ENCODE measurements around the gene TIMM23B. TPM values are rescaled to one million over a fixed set of nuclear protein-coding genes. Genes with fewer than 3 reads are reported as not detected.
"Not testable (repeated sequence)": the region's sequence is repeated elsewhere in the genome, so short reads cannot be mapped to it uniquely, and the experiment has no call there.

The TIMM23B gene, protein sequence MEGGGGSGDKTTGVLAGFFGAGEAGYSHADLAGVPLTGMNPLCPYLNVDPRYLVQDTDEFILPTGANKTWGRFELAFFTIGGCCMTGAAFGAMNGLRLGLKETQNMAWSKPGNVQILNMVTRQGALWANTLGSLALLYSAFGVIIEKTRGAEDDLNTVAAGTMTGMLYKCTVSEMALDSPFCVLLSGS
- total RNA-seq (19.4 TPM), polyA plus RNA-seq (ENCODE audit: insufficient read depth, low read depth, low replicate concordance) (4.1 TPM)
- long read RNA-seq, donor 1, partial matches to known transcripts: 0 of 1 reads
- long read RNA-seq, donor 1, other reads (novel, unspliced or antisense): 0 of 1 reads
- long read RNA-seq, donor 2: 0 reads
- long read RNA-seq, donor 3, partial matches to known transcripts: 0 of 1 reads
- long read RNA-seq, donor 3, other reads (novel, unspliced or antisense): 0 of 1 reads
- long read RNA-seq, donor 4, partial matches to known transcripts: 0 of 2 reads
- long read RNA-seq, donor 4, other reads (novel, unspliced or antisense): 0 of 2 reads
- long read RNA-seq, donor 5, partial matches to known transcripts: 0 of 1 reads
- long read RNA-seq, donor 5, other reads (novel, unspliced or antisense): 0 of 1 reads
- long read RNA-seq, donor 6, partial matches to known transcripts: 0 of 1 reads
- long read RNA-seq, donor 6, other reads (novel, unspliced or antisense): 0 of 1 reads
- long read RNA-seq, donor 7, partial matches to known transcripts: 2 of 5 reads
- long read RNA-seq, donor 7, other reads (novel, unspliced or antisense): 3 of 5 reads
- long read RNA-seq, donor 8, partial matches to known transcripts: 0 of 1 reads
- long read RNA-seq, donor 8, other reads (novel, unspliced or antisense): 0 of 1 reads
- long read RNA-seq, donor 9, partial matches to known transcripts: 0 of 2 reads
- long read RNA-seq, donor 9, other reads (novel, unspliced or antisense): 0 of 2 reads
- long read RNA-seq, donor 10, partial matches to known transcripts: 0 of 3 reads
- long read RNA-seq, donor 10, other reads (novel, unspliced or antisense): 0 of 3 reads

DNA sequence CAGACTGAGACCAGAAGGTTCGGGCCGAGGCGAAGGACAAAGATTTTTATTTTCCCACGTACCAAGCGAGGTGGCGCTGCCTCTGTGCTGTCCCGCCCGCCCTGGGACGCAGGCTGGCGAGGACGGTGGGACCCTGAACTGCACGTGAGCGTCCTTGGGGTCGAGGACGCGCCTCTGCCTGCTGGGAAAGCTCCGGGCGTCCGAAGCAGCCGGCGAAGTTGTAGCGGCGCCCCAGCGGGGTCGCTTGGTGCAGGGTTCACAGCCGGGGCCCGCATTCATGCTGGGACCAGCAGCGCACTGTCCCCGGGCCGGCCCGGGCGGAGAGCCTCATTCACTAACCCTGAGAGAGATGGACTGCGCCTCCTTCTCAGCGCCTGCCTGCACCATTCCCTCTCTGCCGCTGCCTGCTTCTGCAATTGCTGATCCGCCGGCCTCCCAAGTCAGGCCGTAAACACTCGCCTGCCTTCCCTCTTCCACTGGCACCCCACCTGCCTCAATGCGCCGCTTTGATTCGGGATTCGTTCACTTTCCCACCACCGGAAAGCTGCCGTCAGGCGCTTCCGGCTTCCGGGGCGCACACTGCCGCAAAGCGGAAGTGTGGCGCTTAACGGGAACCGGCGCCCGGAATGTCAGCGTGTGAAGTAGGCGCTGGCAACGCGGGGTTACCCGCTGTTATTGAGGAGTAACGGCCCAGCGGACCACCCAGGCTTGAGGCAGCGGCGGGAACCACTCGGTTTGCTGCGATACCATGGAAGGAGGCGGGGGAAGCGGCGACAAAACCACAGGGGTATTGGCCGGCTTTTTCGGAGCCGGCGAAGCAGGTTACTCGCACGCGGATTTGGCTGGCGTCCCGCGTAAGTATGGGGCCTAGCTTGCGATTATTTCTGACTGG lies at the start of gene TIMM23B, which contains the start of gene PARG:
Gene TIMM23B, plus strand, starts transcription at position 607 of the 892 bp plus-strand sequence. Its CDS starts 142 bp downstream, at position 749.
Gene PARG, minus strand, starts transcription at position 581 of the 892 bp plus-strand sequence. Its CDS starts 302 bp downstream, at position 279.
- H3K4me1 ChIP-seq (ENCODE audit: control insufficient read depth in 2 of 3, insufficient read depth in 2 of 3, low read depth in 1 of 3, low read length in 3 of 3); H3K36me3 ChIP-seq (ENCODE audit: control insufficient read depth in 2 of 3, insufficient read depth in 3 of 3, low read length in 3 of 3); H3K27me3 ChIP-seq (ENCODE audit: control insufficient read depth, insufficient read depth, low read length); H3K9me3 ChIP-seq (ENCODE audit: control insufficient read depth in 2 of 3, insufficient read depth in 1 of 3, low read length in 3 of 3); FAIRE-seq; intact Hi-C loops (cut with DNase I): not testable (repeated sequence)
- Histone ChIP-seq H3K27ac (ENCODE audit: low read depth in 2 of 2, low read length in 2 of 2) (peak within 1 kb of the TSS in 1 of 2 donors; percentile 3), H3K4me3 (ENCODE audit: low read length in 3 of 3) (peak within 1 kb of the TSS; percentile 79 to 87 (median 81)), H3K9ac (ENCODE audit: low read length in 3 of 3) (peak within 1 kb of the TSS; percentile 66 to 78 (median 72))
- peak; percentile 77 to 94 (median 92) for DNase-seq

DNA sequence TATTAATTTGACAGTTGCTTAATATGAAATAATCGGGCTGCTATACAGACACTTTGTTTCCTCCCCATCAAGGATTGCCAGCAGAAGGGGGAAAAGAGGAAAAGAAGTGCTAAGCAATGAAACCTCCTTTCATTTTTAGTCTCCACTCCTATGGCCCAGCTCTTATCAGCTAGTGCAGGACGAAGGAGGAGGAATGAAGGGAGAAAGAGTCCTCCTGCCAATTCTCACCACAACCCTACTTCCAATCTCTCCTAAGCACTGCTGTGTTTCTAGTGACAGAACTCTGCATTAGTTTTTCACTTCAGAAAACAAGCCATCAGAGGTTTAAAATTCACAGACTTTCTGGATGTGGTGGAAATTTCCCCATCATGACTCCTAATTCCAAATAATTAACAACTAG lies 41.9 kb upstream of the TIMM23B start:
- H3K27ac ChIP-seq (ENCODE audit: low read depth in 2 of 2, low read length in 2 of 2); H3K4me3 ChIP-seq (ENCODE audit: low read length in 3 of 3); DNase-seq; FAIRE-seq; H3K9ac ChIP-seq (ENCODE audit: low read length in 3 of 3); H3K4me1 ChIP-seq (ENCODE audit: control insufficient read depth in 2 of 3, insufficient read depth in 2 of 3, low read depth in 1 of 3, low read length in 3 of 3); H3K9me3 ChIP-seq (ENCODE audit: control insufficient read depth in 2 of 3, insufficient read depth in 1 of 3, low read length in 3 of 3); H3K27me3 ChIP-seq (ENCODE audit: control insufficient read depth, insufficient read depth, low read length); H3K36me3 ChIP-seq (ENCODE audit: control insufficient read depth in 2 of 3, insufficient read depth in 3 of 3, low read length in 3 of 3); intact Hi-C loops (cut with DNase I): not testable (repeated sequence)

DNA sequence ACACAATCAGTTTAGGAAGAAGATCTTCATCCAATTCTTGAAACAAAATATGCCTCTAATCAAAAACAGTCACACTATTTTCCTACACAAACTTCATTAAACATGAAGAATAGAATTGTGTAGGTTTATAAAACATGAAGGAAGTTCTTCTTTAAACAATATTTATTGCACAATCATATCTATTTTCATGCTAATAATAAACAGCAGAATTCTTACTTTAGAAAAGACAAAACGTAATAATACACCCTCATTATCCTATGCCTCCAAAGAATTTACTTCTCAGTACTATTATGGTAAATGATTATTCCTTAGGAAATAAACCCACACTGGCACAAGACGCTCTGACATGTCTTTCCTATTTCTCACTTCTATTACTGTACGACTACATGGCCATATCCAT lies 41.4 kb upstream of the TIMM23B start:
- DNase-seq; H3K9ac ChIP-seq (ENCODE audit: low read length in 3 of 3); FAIRE-seq; H3K4me1 ChIP-seq (ENCODE audit: control insufficient read depth in 2 of 3, insufficient read depth in 2 of 3, low read depth in 1 of 3, low read length in 3 of 3); H3K4me3 ChIP-seq (ENCODE audit: low read length in 3 of 3); H3K36me3 ChIP-seq (ENCODE audit: control insufficient read depth in 2 of 3, insufficient read depth in 3 of 3, low read length in 3 of 3); H3K9me3 ChIP-seq (ENCODE audit: control insufficient read depth in 2 of 3, insufficient read depth in 1 of 3, low read length in 3 of 3); H3K27ac ChIP-seq (ENCODE audit: low read depth in 2 of 2, low read length in 2 of 2); intact Hi-C loops (cut with DNase I); H3K27me3 ChIP-seq (ENCODE audit: control insufficient read depth, insufficient read depth, low read length): not testable (repeated sequence)

DNA sequence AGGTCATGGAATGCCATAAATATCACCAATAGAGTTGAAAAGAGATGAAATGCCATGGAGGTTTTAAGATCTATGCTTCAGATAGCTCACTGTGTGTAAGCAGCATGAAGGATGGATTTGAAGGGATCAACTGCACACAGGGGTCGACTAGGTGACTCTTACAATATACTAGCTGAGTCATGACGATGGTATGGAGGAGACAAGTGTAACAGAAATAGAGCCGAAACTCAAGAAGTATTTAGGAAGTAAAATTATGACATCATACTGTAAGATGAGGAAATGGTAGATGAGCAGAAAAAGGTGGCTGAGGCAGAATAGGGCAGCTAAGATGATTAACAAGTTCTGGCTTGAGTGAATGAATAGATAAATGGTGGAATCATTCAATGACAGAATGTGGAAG lies 38.0 kb upstream of the TIMM23B start:
- FAIRE-seq: not testable (repeated sequence)

DNA sequence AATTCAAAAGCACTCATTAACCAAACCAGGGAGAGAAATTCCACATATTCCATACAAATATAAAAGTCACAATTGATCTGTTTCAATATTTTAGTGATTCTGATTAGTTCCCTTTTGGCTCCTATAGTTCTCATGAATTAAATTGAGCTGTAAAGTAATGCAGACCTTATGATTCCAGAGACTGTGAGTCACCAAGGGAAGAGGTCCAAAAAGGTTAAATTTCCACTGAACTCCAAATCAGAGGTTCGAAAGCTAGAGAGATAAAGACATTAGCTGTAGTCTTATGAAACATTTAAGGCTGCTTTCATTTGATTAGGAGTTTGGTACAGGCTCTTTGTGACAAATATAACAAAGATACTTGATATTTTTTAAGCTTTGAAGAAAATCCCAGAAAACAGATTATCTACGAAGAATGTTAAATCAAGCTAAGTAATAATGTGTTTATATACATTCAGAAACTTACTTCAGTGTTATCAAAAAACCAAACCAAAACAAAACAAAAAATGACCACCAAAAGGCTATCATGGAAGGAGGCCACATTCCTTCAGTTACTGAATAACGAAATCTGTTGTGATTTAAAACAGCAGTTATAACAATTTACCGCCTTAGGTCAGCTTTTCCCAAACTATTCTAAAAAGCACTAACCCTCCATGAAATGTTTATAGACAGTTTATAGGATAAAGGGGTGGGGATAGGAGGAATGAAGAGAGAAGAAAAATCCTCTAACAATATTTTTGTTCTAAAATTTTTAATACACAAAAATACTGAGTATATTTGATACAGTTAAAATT lies 33.4 kb upstream of the TIMM23B start:
- FAIRE-seq: not testable (repeated sequence)

More for the DNA sequence above, 38.0 kb upstream of the TIMM23B start:
- H3K27me3 ChIP-seq (ENCODE audit: control insufficient read depth, insufficient read depth, low read length); H3K9ac ChIP-seq (ENCODE audit: low read length in 3 of 3); H3K4me3 ChIP-seq (ENCODE audit: low read length in 3 of 3); intact Hi-C loops (cut with DNase I); H3K9me3 ChIP-seq (ENCODE audit: control insufficient read depth in 2 of 3, insufficient read depth in 1 of 3, low read length in 3 of 3); H3K27ac ChIP-seq (ENCODE audit: low read depth in 2 of 2, low read length in 2 of 2); DNase-seq; H3K4me1 ChIP-seq (ENCODE audit: control insufficient read depth in 2 of 3, insufficient read depth in 2 of 3, low read depth in 1 of 3, low read length in 3 of 3); H3K36me3 ChIP-seq (ENCODE audit: control insufficient read depth in 2 of 3, insufficient read depth in 3 of 3, low read length in 3 of 3): not testable (repeated sequence)

GRCh38 chr10:49910295-49910694 lies 31.6 kb upstream of the TIMM23B start:
- H3K9ac ChIP-seq (ENCODE audit: low read length in 3 of 3); H3K9me3 ChIP-seq (ENCODE audit: control insufficient read depth in 2 of 3, insufficient read depth in 1 of 3, low read length in 3 of 3); H3K27me3 ChIP-seq (ENCODE audit: control insufficient read depth, insufficient read depth, low read length); H3K36me3 ChIP-seq (ENCODE audit: control insufficient read depth in 2 of 3, insufficient read depth in 3 of 3, low read length in 3 of 3); H3K4me1 ChIP-seq (ENCODE audit: control insufficient read depth in 2 of 3, insufficient read depth in 2 of 3, low read depth in 1 of 3, low read length in 3 of 3); FAIRE-seq; DNase-seq; H3K27ac ChIP-seq (ENCODE audit: low read depth in 2 of 2, low read length in 2 of 2); H3K4me3 ChIP-seq (ENCODE audit: low read length in 3 of 3); intact Hi-C loops (cut with DNase I): not testable (repeated sequence)

More for the DNA sequence above, 33.4 kb upstream of the TIMM23B start:
- DNase-seq: peak in 1 of 5 donors; percentile 13
- H3K4me1 ChIP-seq (ENCODE audit: control insufficient read depth in 2 of 3, insufficient read depth in 2 of 3, low read depth in 1 of 3, low read length in 3 of 3); H3K27me3 ChIP-seq (ENCODE audit: control insufficient read depth, insufficient read depth, low read length); H3K9me3 ChIP-seq (ENCODE audit: control insufficient read depth in 2 of 3, insufficient read depth in 1 of 3, low read length in 3 of 3); H3K27ac ChIP-seq (ENCODE audit: low read depth in 2 of 2, low read length in 2 of 2); H3K4me3 ChIP-seq (ENCODE audit: low read length in 3 of 3); H3K36me3 ChIP-seq (ENCODE audit: control insufficient read depth in 2 of 3, insufficient read depth in 3 of 3, low read length in 3 of 3); H3K9ac ChIP-seq (ENCODE audit: low read length in 3 of 3); intact Hi-C loops (cut with DNase I): not testable (repeated sequence)

DNA sequence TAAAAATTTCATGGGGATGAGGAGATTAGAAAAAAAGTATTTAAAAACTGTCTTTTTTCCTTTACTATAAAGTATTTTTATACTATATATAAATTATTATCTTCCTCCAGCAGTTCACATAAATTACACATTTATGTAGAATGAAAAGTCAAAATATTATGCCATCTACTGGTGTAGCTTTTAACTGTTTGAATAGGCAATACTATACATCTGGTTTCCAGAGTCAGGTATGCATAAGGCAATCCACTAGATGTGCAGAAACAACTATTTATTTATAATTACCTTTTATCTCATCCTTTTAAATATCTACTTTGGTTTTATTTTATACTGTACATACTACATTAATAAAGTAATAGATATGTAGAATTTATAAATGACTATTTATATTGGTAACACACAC lies 25.4 kb upstream of the TIMM23B start:
- H3K27me3 ChIP-seq (ENCODE audit: control insufficient read depth, insufficient read depth, low read length); intact Hi-C loops (cut with DNase I); DNase-seq; H3K27ac ChIP-seq (ENCODE audit: low read depth in 2 of 2, low read length in 2 of 2); H3K4me1 ChIP-seq (ENCODE audit: control insufficient read depth in 2 of 3, insufficient read depth in 2 of 3, low read depth in 1 of 3, low read length in 3 of 3); H3K4me3 ChIP-seq (ENCODE audit: low read length in 3 of 3); H3K9ac ChIP-seq (ENCODE audit: low read length in 3 of 3); H3K9me3 ChIP-seq (ENCODE audit: control insufficient read depth in 2 of 3, insufficient read depth in 1 of 3, low read length in 3 of 3); H3K36me3 ChIP-seq (ENCODE audit: control insufficient read depth in 2 of 3, insufficient read depth in 3 of 3, low read length in 3 of 3): not testable (repeated sequence)
- FAIRE-seq: peak; percentile 38
